Measurements from ENCODE around the gene VWA5A.

VWA5A gene, protein sequence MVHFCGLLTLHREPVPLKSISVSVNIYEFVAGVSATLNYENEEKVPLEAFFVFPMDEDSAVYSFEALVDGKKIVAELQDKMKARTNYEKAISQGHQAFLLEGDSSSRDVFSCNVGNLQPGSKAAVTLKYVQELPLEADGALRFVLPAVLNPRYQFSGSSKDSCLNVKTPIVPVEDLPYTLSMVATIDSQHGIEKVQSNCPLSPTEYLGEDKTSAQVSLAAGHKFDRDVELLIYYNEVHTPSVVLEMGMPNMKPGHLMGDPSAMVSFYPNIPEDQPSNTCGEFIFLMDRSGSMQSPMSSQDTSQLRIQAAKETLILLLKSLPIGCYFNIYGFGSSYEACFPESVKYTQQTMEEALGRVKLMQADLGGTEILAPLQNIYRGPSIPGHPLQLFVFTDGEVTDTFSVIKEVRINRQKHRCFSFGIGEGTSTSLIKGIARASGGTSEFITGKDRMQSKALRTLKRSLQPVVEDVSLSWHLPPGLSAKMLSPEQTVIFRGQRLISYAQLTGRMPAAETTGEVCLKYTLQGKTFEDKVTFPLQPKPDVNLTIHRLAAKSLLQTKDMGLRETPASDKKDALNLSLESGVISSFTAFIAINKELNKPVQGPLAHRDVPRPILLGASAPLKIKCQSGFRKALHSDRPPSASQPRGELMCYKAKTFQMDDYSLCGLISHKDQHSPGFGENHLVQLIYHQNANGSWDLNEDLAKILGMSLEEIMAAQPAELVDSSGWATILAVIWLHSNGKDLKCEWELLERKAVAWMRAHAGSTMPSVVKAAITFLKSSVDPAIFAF

GRCh38 chr11:124114942-124115781 is at the start of gene VWA5A:
Gene VWA5A (plus strand): TSS chr11:124115450. CDS start chr11:124117512, 2,062 bp downstream.
- DNase-seq (ENCODE audit: low read depth): peak; percentile 92

GRCh38 chr11:124068601-124069110 is 46.6 kb upstream of the VWA5A start:
- DNase-seq (ENCODE audit: low read depth): no peak

- DNase-seq (ENCODE audit: low read depth): peak; percentile 76
Measured at GRCh38 chr11:124069429-124070401, 45.5 kb upstream of the VWA5A start.

DNA sequence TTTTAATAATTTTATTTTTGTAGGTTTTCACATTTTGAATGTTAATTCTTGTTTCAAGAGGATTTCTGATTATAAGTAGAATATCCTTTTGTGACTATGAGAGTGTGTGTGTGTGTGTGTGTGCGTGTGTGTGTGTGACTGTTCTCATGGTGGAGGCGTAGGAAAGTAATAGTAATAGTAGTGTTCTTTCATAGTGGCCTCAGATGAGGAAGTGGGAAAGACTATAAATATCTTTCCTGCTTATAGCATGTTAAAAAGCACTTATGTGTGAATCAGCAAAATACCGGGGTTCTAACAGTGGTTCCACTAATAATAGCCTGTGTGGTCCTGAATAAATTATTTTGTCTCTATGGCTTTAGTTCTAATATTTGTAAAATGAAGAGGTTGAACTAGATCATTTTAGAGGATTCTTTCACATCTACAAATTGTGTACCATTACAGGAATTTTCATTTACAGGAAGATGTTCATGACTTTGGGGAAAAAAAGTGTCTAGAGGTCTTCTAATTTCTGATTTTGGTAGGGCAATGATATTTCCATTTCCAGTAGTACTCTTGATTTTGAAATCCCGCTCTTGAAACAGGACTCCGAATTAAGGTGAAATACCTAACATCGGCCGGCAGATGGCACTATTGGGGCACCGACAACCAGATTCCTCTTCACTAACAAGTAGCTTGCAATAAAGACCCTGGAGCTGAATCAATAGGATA is 44.2 kb upstream of the VWA5A start:
- peak; percentile 84 for DNase-seq (ENCODE audit: low read depth)

DNA sequence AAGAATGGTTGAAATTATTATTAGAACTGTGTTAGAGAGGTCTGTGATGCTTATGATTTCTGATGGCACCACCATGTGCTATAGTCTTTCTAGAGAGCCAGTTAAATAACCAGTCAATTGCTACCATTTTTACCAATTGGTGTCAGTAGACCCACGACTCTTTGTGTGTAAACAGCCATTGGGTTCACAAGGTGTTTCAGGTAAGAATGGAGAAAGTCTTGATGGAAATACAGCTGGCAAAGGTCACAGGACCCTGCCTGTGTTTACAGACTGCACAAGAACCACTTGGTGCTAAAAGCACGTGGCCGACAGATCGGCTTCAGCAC is 43.7 kb upstream of the VWA5A start:
- no peak for DNase-seq (ENCODE audit: low read depth)

DNA sequence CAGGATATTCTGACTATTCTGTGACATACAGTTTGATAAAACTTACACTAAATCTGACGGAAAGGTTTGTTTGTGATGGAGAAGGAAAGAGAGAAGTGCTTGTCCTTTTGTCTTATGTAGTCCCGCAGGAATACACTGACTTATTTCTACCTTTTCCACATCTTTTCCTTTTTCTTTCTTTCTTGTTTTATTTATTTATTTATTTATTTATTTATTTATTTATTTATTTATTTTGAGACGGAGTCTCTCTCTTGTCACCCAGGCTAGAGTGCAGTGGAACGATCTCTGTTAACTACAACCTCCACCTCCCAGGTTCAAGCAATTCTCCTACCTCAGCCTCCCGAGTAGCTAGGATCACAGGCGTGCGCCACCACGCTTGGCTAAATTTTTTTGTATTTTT is 43.1 kb upstream of the VWA5A start:
- DNase-seq (ENCODE audit: low read depth): no peak

DNA sequence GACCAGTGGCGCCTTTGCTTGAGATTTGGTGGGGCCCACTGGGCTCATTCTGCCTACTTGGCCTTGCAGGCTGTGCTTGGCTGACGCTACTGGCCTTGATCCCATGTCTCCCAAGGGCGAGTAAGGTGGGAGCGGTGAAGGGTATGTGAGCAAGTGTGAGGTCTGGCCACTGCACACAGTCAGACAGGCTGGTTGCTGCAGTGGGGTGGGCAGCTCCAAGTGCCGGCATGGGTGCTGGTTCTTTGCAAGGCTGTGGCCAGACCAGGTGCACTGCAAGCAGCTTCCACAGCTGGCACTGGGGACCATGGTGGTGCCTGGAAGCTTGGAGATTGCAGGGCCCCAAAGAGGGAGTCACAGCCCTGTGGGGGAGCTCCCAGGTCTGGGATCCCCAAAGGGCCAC is 40.7 kb upstream of the VWA5A start:
- DNase-seq (ENCODE audit: low read depth): no peak

GRCh38 chr11:124075492-124075840 is 39.8 kb upstream of the VWA5A start:
- DNase-seq (ENCODE audit: low read depth): no peak

DNA sequence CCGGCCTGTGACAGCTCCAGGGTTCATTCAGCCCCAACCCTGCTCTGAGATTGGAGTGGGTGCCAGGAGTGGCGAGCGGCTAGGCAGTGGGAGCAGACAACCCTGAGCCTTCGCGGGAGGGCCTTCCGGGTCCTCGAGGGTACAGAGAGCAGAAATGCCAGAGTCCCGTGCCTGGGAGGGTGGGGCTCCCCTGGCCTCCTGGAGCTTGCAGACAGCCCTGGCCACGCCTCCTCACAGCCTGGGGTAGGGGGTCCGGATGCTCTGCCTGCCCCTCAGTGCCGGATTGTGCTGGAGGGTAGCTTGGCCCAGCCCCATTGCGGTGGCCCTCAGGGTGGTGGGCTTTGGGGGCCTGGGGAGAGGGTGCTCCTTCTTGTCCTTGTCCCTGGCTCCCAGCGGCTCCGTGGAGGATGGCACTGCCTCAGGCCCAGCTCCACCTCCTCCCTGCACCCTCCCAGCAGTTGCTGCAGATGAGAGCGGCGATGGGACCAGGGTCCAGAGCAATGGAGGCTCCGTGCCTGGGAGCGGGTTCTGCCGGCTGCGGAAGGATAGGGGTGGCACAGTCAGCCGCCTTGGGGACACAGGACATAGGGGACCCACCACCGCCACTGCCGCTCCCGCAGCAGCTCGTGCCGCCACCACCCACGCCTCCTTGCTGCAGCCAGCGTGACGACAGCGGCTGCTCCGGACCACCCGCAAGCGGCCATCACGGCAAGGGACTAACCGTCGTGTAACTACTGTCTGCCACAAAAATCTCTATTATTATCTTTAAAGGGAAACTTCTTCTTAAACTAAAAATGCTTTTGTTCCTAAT is 39.2 kb upstream of the VWA5A start:
- no peak for DNase-seq (ENCODE audit: low read depth)

DNA sequence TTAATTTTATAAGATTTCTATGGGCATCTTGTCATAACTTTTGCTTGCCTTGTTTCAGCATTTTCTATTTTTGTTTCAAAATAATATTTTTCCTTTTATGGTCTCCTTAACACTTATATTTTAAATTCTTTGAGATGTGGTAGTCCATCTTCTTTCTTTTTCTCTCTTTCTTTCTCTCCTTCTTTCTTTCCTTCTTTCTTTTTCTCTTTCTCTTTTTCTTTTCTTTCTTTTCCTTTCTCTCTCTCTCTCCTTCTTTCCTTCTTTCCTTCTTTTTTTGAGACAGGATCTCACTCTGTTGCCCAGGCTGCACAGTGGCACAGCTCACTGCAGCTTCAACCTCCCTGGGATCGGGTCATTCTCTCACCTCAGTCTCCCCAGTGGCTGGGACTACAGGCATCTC is 38.0 kb upstream of the VWA5A start:
- DNase-seq (ENCODE audit: low read depth): no peak

DNA sequence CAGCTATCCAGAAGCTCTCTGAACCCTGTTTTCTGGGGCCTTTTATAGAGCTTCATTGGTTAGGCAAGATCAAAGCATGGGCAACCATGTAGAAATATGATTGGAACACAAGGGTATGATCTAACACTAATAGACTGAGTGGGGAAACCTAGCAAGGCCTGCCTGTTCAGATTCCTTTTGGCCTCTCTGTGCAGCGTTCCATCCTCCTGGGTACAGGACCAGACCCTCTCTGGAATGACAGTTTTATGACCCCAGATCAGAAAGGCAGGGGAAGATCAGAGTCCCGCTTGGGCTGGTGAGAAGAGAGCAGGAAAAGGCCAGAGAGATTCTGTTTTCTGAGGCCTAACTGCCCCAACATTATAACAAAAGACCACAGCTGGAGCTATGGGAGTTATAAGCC is 36.7 kb upstream of the VWA5A start:
- DNase-seq (ENCODE audit: low read depth): no peak

DNA sequence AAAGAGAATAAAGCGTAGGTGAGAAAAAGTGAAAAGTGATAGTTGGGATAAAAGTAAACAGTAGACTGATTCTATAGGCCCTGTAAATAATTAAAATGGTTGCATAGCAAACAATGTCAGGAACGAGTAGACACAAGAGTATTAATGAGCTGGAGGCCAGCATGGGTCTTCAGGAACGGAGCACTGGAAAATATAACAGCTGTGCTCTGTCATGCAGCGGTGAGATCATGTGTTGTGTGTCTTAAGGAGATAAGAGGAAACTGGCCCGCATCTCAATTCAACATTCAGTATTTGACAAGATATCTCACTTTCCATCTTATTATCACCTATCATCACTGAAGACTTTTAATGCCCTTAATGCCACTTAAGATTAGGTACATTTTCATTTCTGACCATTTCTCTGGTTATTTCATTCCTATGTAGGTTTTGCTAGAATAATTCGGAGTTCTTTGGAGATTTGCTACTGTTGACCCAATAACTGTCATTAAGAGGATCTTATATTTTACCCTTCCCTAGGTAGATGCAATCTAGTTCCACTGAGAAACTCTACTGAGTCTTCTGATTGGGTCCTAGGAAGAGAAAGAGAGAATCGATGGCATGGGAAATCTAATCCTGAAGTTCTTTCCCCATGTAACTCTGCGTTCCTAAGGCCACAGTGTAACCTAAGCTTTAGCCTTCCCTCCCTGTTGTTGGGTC is 35.5 kb upstream of the VWA5A start:
- DNase-seq (ENCODE audit: low read depth): no peak

- DNase-seq (ENCODE audit: low read depth): peak; percentile 33
Measured at GRCh38 chr11:124080327-124081001, 34.8 kb upstream of the VWA5A start.

DNA sequence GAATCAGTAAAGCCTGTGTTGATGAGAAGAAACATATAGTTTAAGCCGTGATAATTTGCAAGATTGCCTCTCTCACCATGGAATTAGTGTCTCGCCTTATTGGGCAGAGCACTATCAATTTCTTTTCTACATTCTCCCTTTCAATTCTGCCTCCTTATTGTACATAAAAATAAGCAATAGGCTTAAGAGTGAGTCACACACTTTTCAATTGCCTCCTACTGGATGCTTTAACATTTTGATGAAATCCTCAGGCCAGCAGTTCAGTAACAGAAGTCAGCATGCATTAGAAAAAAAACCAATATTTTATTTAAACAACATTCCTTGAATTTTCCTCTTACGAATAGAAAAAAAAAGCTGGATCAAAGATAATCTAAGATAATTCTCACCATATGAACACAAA is 33.8 kb upstream of the VWA5A start:
- DNase-seq (ENCODE audit: low read depth): peak; percentile 53

GRCh38 chr11:124082371-124082770 is 32.9 kb upstream of the VWA5A start:
- no peak for DNase-seq (ENCODE audit: low read depth)

- DNase-seq (ENCODE audit: low read depth): peak; percentile 64
Measured at GRCh38 chr11:124085583-124085982, 29.7 kb upstream of the VWA5A start.

GRCh38 chr11:124085997-124086846 is 29.0 kb upstream of the VWA5A start:
- no peak for DNase-seq (ENCODE audit: low read depth)

DNA sequence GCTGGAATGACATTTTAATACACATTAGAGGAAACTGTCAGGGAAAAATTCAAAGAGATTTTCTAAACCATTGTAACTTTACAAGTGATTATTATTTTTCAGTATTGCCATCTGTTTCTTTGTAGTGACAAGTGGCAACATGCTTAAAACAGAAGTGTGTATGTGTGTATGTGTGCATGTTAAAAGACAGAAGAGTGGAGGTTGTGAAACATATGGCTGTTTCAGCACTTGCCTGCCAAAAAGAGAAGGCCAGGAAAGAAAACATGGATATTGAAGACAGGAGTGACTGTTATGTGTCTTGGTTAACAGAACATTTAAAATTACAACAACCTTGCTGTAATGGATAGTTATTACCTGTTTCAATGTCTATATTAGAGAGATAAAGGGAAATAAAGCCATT is 24.3 kb upstream of the VWA5A start:
- no peak for DNase-seq (ENCODE audit: low read depth)
